ENCODE data around the gene NHERF1.
A peak's percentile ranks its signal among the peaks of the same experiment; 100 is the strongest.

DNA sequence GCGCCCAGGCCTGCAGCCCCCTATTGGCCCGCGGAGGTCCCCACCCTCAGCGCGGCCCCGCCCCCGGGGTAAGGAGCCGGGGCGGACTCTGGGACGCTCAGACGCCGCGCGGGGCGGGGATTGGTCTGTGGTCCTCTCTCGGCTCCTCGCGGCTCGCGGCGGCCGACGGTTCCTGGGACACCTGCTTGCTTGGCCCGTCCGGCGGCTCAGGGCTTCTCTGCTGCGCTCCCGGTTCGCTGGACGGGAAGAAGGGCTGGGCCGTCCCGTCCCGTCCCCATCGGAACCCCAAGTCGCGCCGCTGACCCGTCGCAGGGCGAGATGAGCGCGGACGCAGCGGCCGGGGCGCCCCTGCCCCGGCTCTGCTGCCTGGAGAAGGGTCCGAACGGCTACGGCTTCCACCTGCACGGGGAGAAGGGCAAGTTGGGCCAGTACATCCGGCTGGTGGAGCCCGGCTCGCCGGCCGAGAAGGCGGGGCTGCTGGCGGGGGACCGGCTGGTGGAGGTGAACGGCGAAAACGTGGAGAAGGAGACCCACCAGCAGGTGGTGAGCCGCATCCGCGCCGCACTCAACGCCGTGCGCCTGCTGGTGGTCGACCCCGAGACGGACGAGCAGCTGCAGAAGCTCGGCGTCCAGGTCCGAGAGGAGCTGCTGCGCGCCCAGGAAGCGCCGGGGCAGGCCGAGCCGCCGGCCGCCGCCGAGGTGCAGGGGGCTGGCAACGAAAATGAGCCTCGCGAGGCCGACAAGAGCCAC, at the start of gene NHERF1:
- TF ChIP-seq, protein P1, sequence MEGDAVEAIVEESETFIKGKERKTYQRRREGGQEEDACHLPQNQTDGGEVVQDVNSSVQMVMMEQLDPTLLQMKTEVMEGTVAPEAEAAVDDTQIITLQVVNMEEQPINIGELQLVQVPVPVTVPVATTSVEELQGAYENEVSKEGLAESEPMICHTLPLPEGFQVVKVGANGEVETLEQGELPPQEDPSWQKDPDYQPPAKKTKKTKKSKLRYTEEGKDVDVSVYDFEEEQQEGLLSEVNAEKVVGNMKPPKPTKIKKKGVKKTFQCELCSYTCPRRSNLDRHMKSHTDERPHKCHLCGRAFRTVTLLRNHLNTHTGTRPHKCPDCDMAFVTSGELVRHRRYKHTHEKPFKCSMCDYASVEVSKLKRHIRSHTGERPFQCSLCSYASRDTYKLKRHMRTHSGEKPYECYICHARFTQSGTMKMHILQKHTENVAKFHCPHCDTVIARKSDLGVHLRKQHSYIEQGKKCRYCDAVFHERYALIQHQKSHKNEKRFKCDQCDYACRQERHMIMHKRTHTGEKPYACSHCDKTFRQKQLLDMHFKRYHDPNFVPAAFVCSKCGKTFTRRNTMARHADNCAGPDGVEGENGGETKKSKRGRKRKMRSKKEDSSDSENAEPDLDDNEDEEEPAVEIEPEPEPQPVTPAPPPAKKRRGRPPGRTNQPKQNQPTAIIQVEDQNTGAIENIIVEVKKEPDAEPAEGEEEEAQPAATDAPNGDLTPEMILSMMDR (IDR thresholded peaks at IDR 0.05; ENCODE audit: low read length) = peak; percentile 35
- TF ChIP-seq EZH2 (IDR thresholded peaks at IDR 0.05; ENCODE audit: borderline replicate concordance, low read length) = no peak

All from OCI-LY1 (cell line).